Progenitor cell of endocrine pancreas (in vitro differentiated cells): ENCODE results near the gene AP3M1. TPM values are rescaled to one million over a fixed set of nuclear protein-coding genes. Genes with fewer than 3 reads are reported as not detected.

ENCODE experiments used
- DNase-seq: peaks from one replicate; pipeline ENCODE4 v3.0.0; 2021; ENCODE audit warnings: low spot score; ENCODE audit not compliant: unreplicated experiment
- H3K27ac Mint-ChIP-seq: 2 replicates; pipeline ENCODE4 v1.8.0; 2021; ENCODE audit warnings: mild to moderate bottlenecking, moderate library complexity, mixed read lengths
- H3K27me3 Mint-ChIP-seq: 2 replicates; pipeline ENCODE4 v1.8.0; 2021; ENCODE audit warnings: mixed read lengths
- H3K36me3 Mint-ChIP-seq: 2 replicates; pipeline ENCODE4 v1.8.0; 2022; ENCODE audit warnings: mixed read lengths; ENCODE audit not compliant: insufficient read depth
- H3K4me1 Mint-ChIP-seq: 2 replicates; pipeline ENCODE4 v1.8.0; 2021; ENCODE audit warnings: low read depth, mixed read lengths
- H3K4me3 Mint-ChIP-seq: 2 replicates; pipeline ENCODE4 v1.8.0; 2021; ENCODE audit warnings: low read depth, mild to moderate bottlenecking, moderate library complexity, mixed read lengths
- H3K9me3 Mint-ChIP-seq: 2 replicates; pipeline ENCODE4 v1.8.0; 2021; ENCODE audit warnings: low read depth, mixed read lengths
- long read RNA-seq: library from polyadenylated mRNA; unstranded; transcript quantifications from one replicate; pipeline ENCODE4 v2.0.0, GENCODE V29; 2020
- total RNA-seq: library from RNA; stranded (reverse); gene quantifications from 2 replicates; pipeline ENCODE4 v1.2.1, GENCODE V29; 2021
- TF ChIP-seq, protein P1 (sequence below): fragments of 200-600 bp; sonication (generic); IDR thresholded peaks from one replicate; pipeline ENCODE4 v1.5.0; 2021; ENCODE audit warnings: antibody characterized with exemption, mild to moderate bottlenecking; ENCODE audit not compliant: unreplicated experiment

Gene AP3M1
- total RNA-seq, result 49.7 and 51.7 TPM in 2 replicates
- long read RNA-seq, full-length matches to known transcripts, result 147 of 172 reads
- long read RNA-seq, partial matches to known transcripts, result 5 of 172 reads
- long read RNA-seq, other reads (novel, unspliced or antisense), result 20 of 172 reads

GRCh38 chr10:74150204-74150989, at the start of gene AP3M1:
AP3M1 (minus strand) TSS chr10:74150828; CDS start chr10:74138379, 12,449 bp downstream.
- no peak within 1 kb of the TSS for H3K27ac Mint-ChIP-seq
- H3K4me3 Mint-ChIP-seq, result no peak within 1 kb of the TSS

GRCh38 chr10:74199315-74199714, 48.7 kb upstream of the AP3M1 start:
- Mint-ChIP-seq H3K27me3 (no peaks in the 10 kb centered on the region), H3K27ac (no peak overlapping the region), H3K4me3 (no peak overlapping the region), H3K36me3 (peaks cover 3% of the 10 kb centered on the region), H3K4me1 (no peaks in the 10 kb centered on the region), H3K9me3 (no peaks in the 10 kb centered on the region)
- TF ChIP-seq, protein P1, sequence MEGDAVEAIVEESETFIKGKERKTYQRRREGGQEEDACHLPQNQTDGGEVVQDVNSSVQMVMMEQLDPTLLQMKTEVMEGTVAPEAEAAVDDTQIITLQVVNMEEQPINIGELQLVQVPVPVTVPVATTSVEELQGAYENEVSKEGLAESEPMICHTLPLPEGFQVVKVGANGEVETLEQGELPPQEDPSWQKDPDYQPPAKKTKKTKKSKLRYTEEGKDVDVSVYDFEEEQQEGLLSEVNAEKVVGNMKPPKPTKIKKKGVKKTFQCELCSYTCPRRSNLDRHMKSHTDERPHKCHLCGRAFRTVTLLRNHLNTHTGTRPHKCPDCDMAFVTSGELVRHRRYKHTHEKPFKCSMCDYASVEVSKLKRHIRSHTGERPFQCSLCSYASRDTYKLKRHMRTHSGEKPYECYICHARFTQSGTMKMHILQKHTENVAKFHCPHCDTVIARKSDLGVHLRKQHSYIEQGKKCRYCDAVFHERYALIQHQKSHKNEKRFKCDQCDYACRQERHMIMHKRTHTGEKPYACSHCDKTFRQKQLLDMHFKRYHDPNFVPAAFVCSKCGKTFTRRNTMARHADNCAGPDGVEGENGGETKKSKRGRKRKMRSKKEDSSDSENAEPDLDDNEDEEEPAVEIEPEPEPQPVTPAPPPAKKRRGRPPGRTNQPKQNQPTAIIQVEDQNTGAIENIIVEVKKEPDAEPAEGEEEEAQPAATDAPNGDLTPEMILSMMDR, result no peak
- DNase-seq, result no peak

More at GRCh38 chr10:74150204-74150989, at the start of gene AP3M1:
- peak; percentile 63 for DNase-seq
- Mint-ChIP-seq H3K36me3 (peaks cover 4% of the 10 kb centered on the region), H3K27me3 (no peaks in the 10 kb centered on the region), H3K4me1 (peaks cover 11% of the 10 kb centered on the region), H3K9me3 (no peaks in the 10 kb centered on the region)
- TF ChIP-seq, protein P1, result no peak

DNA sequence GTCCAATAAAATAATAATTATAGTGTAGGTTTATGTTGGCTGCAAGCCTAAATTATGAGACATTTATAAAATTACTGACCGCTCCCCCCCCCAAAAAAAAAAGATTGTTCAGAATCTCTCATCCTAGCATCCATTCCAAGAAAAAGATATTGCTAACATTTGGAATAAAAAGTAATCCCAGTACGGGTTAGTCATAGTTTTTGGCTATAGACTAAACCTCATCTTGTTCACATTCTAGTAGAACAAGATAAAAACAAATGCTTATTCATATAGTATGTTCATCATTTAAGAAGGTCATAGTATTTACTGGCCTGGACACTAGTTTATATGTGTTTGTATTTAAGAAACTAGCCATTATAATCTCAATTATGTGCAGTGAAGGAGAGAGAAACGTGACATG, 44.4 kb upstream of the AP3M1 start:
- no peaks in the 10 kb centered on the region for H3K27me3 Mint-ChIP-seq
- DNase-seq, result no peak
- H3K4me3 Mint-ChIP-seq, result no peak overlapping the region
- TF ChIP-seq, protein P1, result no peak
- H3K36me3 Mint-ChIP-seq, result no peaks in the 10 kb centered on the region
- H3K9me3 Mint-ChIP-seq, result no peaks in the 10 kb centered on the region
- H3K4me1 Mint-ChIP-seq, result no peaks in the 10 kb centered on the region
- H3K27ac Mint-ChIP-seq, result no peak overlapping the region

- no peaks in the 10 kb centered on the region for H3K27me3 Mint-ChIP-seq
- H3K4me3 Mint-ChIP-seq, result no peak overlapping the region
- no peaks in the 10 kb centered on the region for H3K36me3 Mint-ChIP-seq
- TF ChIP-seq, protein P1, result no peak
- no peaks in the 10 kb centered on the region for H3K4me1 Mint-ChIP-seq
- no peak overlapping the region for H3K27ac Mint-ChIP-seq
- H3K9me3 Mint-ChIP-seq, result no peaks in the 10 kb centered on the region
- no peak for DNase-seq
Measured at GRCh38 chr10:74194545-74194944, 43.9 kb upstream of the AP3M1 start.

GRCh38 chr10:74190494-74190893, 39.9 kb upstream of the AP3M1 start:
- no peak overlapping the region for H3K27ac Mint-ChIP-seq
- H3K9me3 Mint-ChIP-seq, result no peaks in the 10 kb centered on the region
- no peaks in the 10 kb centered on the region for H3K4me1 Mint-ChIP-seq
- TF ChIP-seq, protein P1, result no peak
- H3K36me3 Mint-ChIP-seq, result no peaks in the 10 kb centered on the region
- H3K27me3 Mint-ChIP-seq, result no peaks in the 10 kb centered on the region
- H3K4me3 Mint-ChIP-seq, result no peak overlapping the region
- no peak for DNase-seq
